Thymus (tissue), 11 donors: ENCODE data around the gene LRP1B. TPM values are rescaled to one million over a fixed set of nuclear protein-coding genes. Genes with fewer than 3 reads are reported as not detected.

Source experiments
- DNase-seq, 9 donors: peaks; one replicate each; pipeline ENCODE4 v3.0.0-alpha.2; 2013; ENCODE audit warnings: low spot score in 9 of 9, low read depth in 6 of 9, missing footprints in 1 of 9
- H3K27ac ChIP-seq, 2 donors: one replicate each; pipeline ENCODE4 v1.5.1; 2013; ENCODE audit warnings: control low read depth in 1 of 2, low read depth in 1 of 2, low read length in 1 of 2, mild to moderate bottlenecking in 1 of 2, moderate library complexity in 1 of 2
- H3K27me3 ChIP-seq, 2 donors: one replicate each; pipeline ENCODE4 v1.5.1; 2013; ENCODE audit warnings: low read length in 1 of 2; ENCODE audit not compliant: control insufficient read depth in 2 of 2, insufficient read depth in 1 of 2
- H3K36me3 ChIP-seq, 2 donors: one replicate each; pipeline ENCODE4 v1.5.1; 2013; ENCODE audit warnings: low read length in 1 of 2, mild to moderate bottlenecking in 1 of 2, moderate library complexity in 1 of 2; ENCODE audit not compliant: control insufficient read depth in 2 of 2, insufficient read depth in 2 of 2
- H3K4me1 ChIP-seq, 2 donors: one replicate each; pipeline ENCODE4 v1.5.1; 2013; ENCODE audit warnings: low read length in 2 of 2; ENCODE audit not compliant: control insufficient read depth in 2 of 2, insufficient read depth in 2 of 2
- H3K4me3 ChIP-seq, 2 donors: one replicate each; pipeline ENCODE4 v1.5.1; 2013; ENCODE audit warnings: low read length in 2 of 2, control low read depth in 1 of 2, mild to moderate bottlenecking in 1 of 2
- H3K9me3 ChIP-seq, 2 donors: one replicate each; pipeline ENCODE4 v1.5.1; 2013; ENCODE audit warnings: low read length in 1 of 2, mild to moderate bottlenecking in 1 of 2; ENCODE audit not compliant: control insufficient read depth in 2 of 2, insufficient read depth in 1 of 2
- WGBS: extraction: QIAGEN DNeasy Blood & Tissue Kit; methylation state at CpG from one replicate; pipeline ENCODE4 v1.1.7; 2013; 5-methylcytosine and 5-hydroxymethylcytosine counted together
- polyA plus RNA-seq: library from polyadenylated mRNA; stranded (reverse); fragments of 200-250 nt; gene quantifications from one replicate; pipeline ENCODE4 v1.2.3, GENCODE V29; 2013
- total RNA-seq: library from RNA; stranded (reverse); fragments of 120-200 nt; gene quantifications from one replicate; pipeline ENCODE4 v1.2.4, GENCODE V29; 2013
- donor health status: healthy.

Gene LRP1B
- total and polyA plus RNA-seq, 2 donors, result 0.18 to 0.28 TPM

DNA sequence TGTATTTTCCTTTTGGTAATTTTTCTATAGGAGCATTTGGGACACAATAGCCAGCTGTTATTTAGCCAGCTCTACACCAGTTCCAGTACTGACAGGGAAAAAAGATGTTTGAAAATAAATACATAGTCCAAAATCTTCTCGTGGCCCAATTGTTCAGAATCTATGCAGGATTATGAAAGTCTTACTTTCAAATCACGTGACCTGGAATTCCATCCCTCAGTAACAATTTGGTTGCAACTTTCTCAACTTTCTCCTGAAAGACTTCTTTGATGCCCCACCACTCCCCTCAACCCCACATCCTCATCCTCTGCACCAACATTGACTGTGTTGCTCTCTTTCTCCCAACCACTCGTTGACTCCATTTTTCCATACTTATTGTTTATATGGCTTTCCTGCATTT is 539.0 kb downstream of the LRP1B start:
- DNase-seq, result no peak
- H3K27ac ChIP-seq, result no peak overlapping the region
- H3K4me1 ChIP-seq, result no peaks in the 10 kb centered on the region
- H3K4me3 ChIP-seq, result no peak overlapping the region
- no peaks in the 10 kb centered on the region for H3K27me3 ChIP-seq
- WGBS, result 85% methylated on average over 3 of the region's 3 CpGs
- peaks cover 0 to 4% of the 10 kb centered on the region in 2 donors for H3K9me3 ChIP-seq
- H3K36me3 ChIP-seq, result no peaks in the 10 kb centered on the region

DNA sequence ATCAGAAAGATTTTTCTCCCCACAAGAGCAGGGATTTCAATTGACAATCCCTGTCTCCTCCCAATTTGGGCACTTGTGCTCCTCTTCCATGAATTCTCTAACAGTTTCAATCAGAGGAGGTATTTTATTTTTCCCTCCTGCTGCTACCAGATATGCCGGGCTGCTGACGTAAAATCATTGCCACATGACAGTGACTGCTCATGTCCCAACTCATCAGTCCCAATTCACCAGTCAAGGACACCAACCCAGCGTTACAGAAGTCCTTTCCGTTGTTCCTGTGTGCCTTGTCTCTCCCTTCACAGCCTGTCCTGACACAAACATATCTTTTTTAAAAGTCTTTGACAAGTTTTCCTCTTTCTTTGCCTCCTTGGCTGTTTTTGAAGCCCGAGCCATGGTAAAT is 540.2 kb downstream of the LRP1B start:
- H3K4me3 ChIP-seq, result no peak overlapping the region
- H3K36me3 ChIP-seq, result no peaks in the 10 kb centered on the region
- no peak overlapping the region for H3K27ac ChIP-seq
- 95% methylated on average over 5 of the region's 5 CpGs for WGBS
- no peaks in the 10 kb centered on the region for H3K27me3 ChIP-seq
- H3K9me3 ChIP-seq, result peaks cover 0 to 4% of the 10 kb centered on the region in 2 donors
- no peaks in the 10 kb centered on the region for H3K4me1 ChIP-seq
- no peak for DNase-seq

DNA sequence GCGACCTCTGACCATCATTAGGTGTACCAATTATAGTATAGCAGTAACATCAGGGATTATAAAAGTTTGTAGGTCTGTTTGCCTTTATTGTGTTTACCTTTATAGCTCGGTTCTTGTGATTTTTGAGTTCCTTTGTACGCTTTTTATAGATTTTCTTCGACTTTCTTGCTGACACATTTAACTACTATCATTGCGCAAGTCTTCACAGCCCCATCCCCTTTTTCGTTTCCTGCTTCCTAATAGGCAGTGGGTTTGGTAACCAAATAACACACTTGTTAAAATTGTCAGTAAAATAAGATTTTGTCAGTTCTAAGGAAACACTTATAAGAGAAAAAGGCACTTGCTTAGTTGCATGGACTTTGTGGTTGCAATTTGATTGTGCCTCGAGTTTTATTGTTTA is 541.5 kb downstream of the LRP1B start:
- no peak overlapping the region for H3K4me3 ChIP-seq
- peaks cover 0 to 4% of the 10 kb centered on the region in 2 donors for H3K9me3 ChIP-seq
- H3K27ac ChIP-seq, result no peak overlapping the region
- H3K36me3 ChIP-seq, result no peaks in the 10 kb centered on the region
- H3K27me3 ChIP-seq, result no peaks in the 10 kb centered on the region
- DNase-seq, result no peak
- H3K4me1 ChIP-seq, result no peaks in the 10 kb centered on the region
- 87% methylated on average over 7 of the region's 7 CpGs for WGBS

DNA sequence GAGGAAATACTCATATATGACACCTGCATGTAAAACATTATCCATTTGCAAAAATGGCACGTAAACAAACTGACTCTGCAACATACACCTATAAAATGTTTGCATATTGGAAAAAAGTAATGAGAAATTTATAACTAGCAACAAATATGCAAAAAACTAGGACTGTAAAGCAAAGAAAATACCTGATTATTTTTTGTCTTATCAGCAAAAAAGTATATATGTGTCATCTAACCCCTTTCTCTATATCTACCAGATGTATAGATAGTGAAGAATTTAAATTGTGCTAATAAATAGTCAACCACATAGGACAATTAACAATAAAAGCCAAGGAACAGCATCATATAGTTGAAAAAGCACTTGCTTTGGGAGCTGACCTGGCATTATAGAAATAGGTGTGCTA is 543.8 kb downstream of the LRP1B start:
- Histone ChIP-seq H3K27ac (no peak overlapping the region), H3K4me1 (no peaks in the 10 kb centered on the region), H3K27me3 (no peaks in the 10 kb centered on the region), H3K9me3 (no peaks in the 10 kb centered on the region), H3K36me3 (no peaks in the 10 kb centered on the region), H3K4me3 (no peak overlapping the region)
- DNase-seq, result no peak
- WGBS, result 95% methylated on average over 1 of the region's 1 CpG

DNA sequence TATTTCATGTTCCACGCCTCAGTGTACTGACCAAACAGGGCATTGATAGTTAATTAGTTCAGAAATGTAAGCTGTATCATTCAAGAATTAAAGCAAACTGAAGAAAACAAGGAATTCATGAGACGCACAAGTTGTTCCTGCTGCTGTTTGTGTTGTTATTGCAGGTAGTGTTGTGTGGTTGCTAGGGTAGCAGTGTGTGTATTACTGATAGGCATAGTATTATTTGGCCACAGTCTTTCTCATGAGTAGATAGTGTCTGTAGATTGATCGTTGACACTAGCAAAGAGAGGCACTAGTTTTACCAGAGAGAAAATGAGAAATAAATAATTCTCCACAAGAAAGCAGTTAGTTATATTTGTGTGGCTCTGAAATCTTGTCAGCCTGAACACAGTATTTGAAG is 548.6 kb downstream of the LRP1B start:
- WGBS, result 93% methylated on average over 3 of the region's 3 CpGs
- no peak overlapping the region for H3K27ac ChIP-seq
- H3K9me3 ChIP-seq, result no peaks in the 10 kb centered on the region
- no peak for DNase-seq
- H3K36me3 ChIP-seq, result no peaks in the 10 kb centered on the region
- H3K27me3 ChIP-seq, result no peaks in the 10 kb centered on the region
- no peaks in the 10 kb centered on the region for H3K4me1 ChIP-seq
- H3K4me3 ChIP-seq, result no peak overlapping the region

DNA sequence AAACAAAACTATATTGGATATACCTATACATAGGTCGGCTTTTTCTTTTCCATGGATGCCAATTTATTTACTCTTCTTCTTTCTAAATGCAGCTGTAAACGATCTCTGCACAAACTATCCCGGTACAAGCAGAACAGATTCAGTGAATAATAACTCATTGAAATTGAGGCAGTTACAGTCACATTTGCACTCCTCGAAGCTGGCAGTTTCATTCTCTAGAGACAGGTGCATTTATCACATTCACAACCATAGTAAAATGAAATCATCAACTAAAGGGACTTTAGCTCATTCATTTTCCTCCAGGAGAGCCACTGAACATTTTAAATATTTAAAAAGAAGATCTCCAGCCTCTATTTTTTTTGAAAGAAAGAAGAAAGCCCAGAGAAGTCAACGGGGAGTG is 551.7 kb downstream of the LRP1B start:
- DNase-seq, result no peak
- Histone ChIP-seq H3K4me3 (no peak overlapping the region), H3K9me3 (no peaks in the 10 kb centered on the region), H3K27ac (no peak overlapping the region), H3K27me3 (no peaks in the 10 kb centered on the region), H3K4me1 (no peaks in the 10 kb centered on the region), H3K36me3 (no peaks in the 10 kb centered on the region)
- 93% methylated on average over 5 of the region's 5 CpGs for WGBS

GRCh38 chr2:141570474-141571131 is 560.2 kb downstream of the LRP1B start:
- Histone ChIP-seq H3K36me3 (no peaks in the 10 kb centered on the region), H3K4me3 (no peak overlapping the region), H3K9me3 (no peaks in the 10 kb centered on the region), H3K4me1 (no peaks in the 10 kb centered on the region), H3K27me3 (no peaks in the 10 kb centered on the region), H3K27ac (no peak overlapping the region)
- WGBS, result 88% methylated on average over 10 of the region's 10 CpGs
- no peak for DNase-seq

DNA sequence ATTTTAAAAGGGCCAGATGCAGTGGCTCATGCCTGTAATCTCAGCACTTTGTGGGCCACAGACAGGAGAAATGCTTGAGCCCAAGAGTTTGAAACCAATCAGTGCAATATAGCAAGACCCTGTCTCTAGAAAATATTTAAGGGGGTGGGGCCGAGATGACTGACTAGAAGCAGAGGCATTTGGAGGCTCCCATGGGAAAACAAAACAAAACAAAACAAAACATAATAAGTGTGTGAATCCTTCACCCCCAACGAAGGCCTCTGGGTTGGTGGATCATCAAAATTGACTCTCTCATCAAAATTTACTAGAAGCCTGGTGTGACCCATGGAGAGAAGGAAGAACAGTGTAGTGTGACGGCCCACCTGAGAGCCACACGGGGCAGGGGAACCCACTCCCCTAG is 560.9 kb downstream of the LRP1B start:
- H3K27me3 ChIP-seq, result no peaks in the 10 kb centered on the region
- H3K4me1 ChIP-seq, result no peaks in the 10 kb centered on the region
- no peak overlapping the region for H3K27ac ChIP-seq
- no peak overlapping the region for H3K4me3 ChIP-seq
- H3K36me3 ChIP-seq, result no peaks in the 10 kb centered on the region
- DNase-seq, result no peak
- no peaks in the 10 kb centered on the region for H3K9me3 ChIP-seq
- WGBS, result 82% methylated on average over 4 of the region's 4 CpGs

GRCh38 chr2:141565597-141565996 is 565.2 kb downstream of the LRP1B start:
- H3K27ac ChIP-seq, result no peak overlapping the region
- no peaks in the 10 kb centered on the region for H3K9me3 ChIP-seq
- WGBS, result 98% methylated on average over 3 of the region's 3 CpGs
- H3K36me3 ChIP-seq, result no peaks in the 10 kb centered on the region
- DNase-seq, result no peak
- no peaks in the 10 kb centered on the region for H3K4me1 ChIP-seq
- H3K27me3 ChIP-seq, result no peaks in the 10 kb centered on the region
- no peak overlapping the region for H3K4me3 ChIP-seq

DNA sequence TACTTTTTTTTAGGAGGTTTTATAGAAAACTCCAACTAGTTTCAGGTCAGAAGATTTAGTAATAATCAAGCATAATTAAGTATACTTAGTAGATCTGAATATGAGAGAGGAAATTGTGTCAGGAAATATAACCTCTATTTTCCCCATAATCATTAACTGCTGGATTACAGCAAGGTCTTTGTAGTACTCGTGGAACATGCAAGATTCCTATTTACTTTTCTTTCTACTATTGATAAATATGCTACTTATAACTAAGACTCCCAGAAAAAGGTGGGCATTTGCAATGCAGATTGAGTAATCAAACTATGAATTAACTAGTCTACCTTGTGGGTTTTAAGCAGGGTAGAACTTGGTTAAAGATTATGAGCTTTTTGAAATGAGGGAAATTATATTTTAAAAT is 570.1 kb downstream of the LRP1B start:
- DNase-seq, result no peak
- no peaks in the 10 kb centered on the region for H3K36me3 ChIP-seq
- H3K9me3 ChIP-seq, result no peaks in the 10 kb centered on the region
- no peaks in the 10 kb centered on the region for H3K4me1 ChIP-seq
- 88% methylated on average over 1 of the region's 1 CpG for WGBS
- H3K27me3 ChIP-seq, result no peaks in the 10 kb centered on the region
- H3K27ac ChIP-seq, result no peak overlapping the region
- no peak overlapping the region for H3K4me3 ChIP-seq
